ENCODE results near the gene CCDC167.

The CCDC167 gene

DNA sequence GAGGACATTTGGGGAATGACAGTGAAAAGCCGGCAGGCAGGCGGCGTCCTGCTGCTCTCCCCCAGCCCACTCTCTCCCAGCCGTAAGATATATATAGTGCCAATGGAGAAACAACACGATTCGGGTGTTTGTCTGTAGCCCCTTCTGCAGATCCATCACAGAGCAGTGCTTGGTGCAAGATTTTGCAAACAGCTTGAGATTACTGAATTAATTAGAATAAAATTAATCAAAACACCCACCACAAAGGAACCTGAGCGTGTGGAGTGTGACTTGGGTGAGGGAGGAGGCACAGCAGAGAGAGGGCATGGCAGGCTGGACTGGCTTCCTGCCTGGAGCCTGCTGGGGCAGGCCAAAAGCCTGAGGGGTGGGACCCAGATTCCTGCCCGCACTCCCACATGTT lies 28.8 kb upstream of the CCDC167 start:
- DNase-seq, result no peak

DNA sequence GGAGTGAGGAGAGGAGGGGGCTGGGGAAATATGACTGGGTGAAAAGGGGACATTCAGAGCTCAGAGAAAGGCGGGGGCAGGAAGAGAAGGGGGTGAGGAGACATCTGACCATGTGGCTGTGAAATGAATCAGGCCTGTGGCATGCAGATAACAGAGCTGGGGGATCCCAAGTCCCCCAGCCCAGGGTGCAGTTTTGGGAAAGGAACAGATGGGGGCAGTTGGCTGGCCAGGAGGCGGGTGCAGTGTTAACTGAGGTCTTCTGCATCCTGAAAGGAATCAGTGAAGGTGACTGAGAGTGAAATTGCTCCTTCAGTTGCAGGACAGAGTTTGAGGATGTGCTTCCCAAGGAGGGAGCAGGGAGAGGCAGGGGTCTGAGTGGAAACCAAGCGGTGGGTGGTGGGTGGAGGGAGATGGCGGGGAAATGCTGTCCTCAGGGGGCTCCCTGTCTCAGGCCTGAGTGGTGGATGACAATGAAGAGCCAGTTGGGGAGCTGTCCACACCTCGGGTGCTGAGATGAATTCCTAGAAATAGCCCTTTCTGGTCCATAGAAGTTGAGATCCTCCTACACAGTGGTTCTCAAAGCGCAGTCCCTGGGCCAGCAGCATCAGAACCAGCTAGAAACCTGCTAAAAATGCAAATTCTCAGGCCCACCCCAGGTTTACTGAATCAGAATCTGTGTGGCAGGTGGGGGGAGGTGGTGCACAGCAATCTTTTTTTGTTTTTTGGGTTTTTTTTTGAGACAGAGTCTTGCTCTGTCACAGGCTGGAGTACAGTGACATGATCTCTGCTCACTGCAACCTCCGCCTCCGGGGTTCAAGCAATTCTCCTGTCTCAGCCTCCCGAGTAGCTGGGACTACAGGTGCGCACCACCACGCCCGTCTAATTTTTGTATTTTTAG lies 26.0 kb upstream of the CCDC167 start:
- no peak for DNase-seq

DNA sequence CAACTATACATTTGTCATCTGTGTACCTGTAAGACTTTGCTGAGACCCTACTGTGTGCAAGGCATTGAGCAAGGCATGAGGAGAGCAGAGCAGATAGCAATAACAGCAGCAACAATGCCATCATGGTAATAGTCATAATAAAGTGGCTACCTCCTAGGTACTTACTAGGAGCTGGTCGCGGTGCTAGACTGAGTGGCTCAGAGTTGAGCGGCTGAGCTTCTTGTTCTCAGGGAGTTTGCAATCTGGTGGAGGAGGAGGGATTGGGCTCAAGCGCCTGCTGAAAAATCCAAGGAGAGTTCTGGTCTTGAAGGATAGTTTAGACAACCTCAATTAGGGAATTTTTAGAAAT lies 25.3 kb upstream of the CCDC167 start:
- DNase-seq, result no peak

DNA sequence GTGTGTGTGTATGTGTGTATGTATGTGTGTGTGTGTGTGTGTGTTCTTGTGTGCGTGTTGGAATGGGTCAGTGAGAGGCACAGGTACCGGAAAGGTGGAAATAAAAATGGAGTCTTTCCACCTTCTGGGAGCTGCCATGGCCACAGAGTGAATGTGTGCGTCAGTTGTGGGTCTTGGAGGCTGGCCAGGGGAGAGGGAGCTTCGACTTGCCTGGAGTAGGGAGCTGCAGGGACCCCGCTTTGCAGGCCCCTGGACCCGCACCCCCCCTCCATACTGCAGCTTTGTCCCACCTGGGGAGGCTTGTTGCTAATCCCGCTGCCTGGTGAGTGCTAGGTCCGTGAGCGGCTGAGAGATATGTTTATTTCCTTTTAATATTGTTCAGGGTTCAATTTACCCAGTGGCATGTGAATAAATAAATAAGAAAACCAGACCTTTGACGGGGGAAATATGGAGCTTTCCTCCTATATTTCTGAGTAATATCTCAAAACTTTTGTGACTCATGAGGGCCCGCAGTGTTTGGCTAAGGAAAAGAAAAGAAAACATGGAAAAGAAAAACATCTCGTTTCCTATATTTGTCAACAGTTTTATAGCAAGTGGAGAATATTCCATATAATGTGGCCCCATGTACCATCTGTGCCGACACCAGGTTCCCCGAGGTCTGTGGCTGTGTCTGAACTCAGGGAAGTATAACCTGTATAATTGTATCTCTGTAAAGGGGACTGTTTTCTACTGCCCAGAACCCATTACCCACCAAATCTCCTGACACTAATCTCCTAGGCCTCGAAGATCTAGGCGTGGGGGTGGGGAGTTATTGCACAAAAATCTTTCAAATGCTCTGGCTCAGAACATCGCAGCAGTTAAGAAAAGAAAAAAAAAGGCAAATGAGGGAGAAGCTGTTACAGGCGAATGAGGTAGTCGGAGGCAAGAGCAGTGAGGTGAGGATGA lies 24.6 kb upstream of the CCDC167 start:
- no peak for DNase-seq

DNA sequence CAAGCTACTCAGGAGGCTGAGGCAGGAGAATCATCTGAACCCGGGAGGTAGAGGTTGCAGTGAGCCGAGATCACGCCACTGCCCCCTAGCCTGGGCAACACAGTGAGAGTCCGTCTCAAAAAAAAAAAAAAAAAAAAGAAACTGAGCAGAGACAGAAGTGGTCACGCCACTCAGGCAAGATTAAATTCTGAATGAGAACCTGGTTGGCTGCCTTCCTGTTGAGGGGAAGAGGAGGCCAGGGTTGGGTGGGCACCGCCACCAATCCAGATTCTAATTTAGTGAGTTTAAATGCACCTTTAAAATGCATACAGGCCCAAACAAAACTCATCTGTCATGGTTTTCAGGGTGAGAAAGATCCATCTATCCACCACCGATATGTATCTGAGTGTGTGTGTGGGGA lies 23.7 kb upstream of the CCDC167 start:
- DNase-seq, result no peak

DNA sequence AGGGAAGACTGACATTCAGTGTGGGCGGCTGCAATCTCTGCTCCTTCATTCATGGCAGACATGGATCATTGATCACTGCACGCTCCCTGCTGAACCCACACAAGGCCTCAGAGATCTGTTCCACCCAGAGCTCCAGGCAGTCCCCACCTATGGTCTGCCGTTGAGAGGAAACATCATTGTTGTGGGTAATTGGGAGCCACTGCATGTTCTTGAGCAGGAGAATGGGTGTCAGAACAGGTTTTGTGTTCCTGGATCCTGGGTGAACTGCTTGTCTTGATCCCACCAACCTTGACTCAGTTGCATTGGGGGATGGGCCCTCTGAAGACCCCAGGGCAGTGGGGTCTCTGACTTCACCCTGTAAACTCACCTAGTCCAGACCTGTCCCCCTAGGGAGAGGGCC lies 23.1 kb upstream of the CCDC167 start:
- DNase-seq, result no peak

DNA sequence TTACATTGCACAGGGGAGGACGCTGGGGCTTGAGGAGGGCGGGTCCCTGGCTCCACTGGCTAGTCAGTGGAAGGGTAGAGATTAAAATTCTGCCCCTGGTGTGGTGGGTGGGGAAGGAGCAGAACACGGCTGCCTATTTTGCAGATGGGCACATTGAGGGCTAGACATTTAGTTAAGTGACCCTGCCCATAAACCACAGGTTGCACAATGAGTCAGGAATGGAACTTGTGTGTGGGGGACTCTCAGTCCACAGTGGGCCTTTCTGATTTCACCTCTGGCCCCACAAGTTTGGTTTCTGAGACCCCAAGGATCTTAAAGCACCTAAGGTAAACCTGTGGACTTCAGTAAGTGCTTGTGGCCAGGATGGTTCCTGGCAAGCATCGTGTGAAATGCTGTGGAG lies 22.0 kb upstream of the CCDC167 start:
- no peak for DNase-seq

DNA sequence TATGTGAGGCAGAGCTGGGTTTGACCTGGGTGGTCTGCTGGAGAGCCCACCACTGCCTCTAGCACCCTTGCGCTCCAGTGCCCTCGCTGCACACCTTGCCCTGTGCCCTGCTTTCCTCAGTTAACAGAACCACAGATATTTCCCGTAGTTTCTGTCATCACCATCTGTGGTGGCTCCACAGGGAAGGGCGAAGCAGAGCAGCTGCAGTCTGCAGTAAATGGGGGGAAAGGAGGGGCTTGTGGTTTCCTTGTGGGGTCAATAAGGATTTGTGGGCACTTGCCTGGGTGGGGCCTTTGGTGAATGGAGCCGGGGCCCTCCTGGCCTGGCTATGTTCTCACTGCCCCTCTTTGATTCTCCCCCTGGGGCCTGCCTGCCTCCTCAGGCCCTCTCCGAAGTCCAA lies 21.2 kb upstream of the CCDC167 start:
- DNase-seq, result no peak

DNA sequence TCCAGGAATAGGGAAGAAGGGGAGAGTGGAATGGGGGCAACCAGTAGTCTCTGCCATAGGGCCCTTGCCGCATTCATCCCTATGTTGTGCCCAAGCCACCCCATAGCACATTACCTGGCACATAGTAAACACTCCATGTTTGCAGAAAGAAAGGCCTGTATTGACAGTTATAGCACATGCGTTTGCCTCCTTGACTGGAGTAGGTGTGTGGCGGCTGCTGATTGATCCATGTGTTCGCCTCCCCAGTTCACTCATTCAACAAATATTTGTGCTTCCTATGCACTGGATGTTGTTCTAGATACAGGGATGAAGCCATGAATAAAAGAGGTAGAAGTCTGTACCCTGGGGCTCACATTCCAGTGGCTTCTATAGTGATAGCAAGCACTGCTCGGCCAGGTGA lies 19.8 kb upstream of the CCDC167 start:
- DNase-seq, result no peak

DNA sequence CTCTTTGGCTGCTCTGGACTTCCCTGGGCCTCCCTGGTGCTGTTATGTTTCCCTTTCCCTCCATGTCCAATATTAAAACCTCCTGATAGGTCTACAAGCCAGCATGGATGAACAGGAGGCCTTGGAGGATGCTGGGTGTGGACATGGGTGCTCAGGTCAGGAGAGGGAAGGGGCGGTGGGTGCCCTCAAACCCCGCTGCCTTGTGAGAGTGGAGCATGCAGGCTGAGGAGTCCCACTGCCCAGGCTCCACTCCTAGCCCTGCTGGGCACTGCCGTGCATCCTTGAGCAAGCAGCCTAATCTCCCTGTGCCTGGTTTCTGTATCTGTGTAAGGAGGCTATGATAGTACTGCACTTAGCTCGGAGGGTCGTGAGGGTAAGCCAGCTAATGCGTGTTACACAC lies 18.4 kb upstream of the CCDC167 start:
- no peak for DNase-seq

DNA sequence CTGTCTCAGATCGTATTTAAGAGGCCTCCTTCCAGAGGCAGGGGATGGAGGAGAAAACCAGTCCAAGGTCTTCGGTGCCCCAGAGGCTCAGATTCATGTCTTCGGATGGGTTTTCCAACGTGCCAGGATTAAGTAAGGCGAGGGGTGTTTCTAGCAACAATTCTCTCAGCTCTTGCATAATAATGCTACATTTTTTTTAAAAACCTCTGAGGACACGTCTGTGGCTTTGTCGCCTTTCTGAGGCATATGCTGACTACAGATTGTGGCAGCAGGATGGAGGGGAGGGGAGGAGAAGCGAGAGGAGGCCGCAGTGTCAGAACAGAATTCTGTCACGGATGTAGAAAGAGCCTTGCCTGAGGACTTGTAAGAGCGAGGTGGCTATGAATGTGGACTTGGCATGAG lies 17.7 kb upstream of the CCDC167 start:
- DNase-seq, result peak; percentile 49

DNA sequence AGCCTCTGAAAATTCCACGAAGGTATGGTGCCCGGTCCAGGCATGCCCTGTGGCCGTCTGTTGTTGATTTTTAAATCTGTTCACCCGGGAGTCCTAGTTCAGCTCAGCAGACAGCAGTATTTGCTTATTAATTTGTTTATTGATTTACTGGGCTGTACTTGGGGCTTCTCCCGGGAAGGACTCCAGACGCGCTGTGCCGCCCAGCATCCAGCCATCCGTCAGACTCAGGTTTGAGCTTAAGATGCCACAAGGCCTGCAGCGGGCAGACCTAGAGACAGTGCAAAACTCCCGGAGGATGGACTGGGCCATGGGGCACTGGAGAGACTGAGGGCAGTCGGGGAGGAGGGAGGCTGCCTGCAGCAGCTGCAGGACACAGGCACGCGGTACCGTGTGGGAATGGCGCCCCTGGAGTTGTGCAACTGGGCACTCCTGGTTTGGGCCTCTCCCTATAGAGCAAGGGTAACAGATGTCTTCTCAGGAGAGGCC lies 17.3 kb upstream of the CCDC167 start:
- DNase-seq, result no peak

DNA sequence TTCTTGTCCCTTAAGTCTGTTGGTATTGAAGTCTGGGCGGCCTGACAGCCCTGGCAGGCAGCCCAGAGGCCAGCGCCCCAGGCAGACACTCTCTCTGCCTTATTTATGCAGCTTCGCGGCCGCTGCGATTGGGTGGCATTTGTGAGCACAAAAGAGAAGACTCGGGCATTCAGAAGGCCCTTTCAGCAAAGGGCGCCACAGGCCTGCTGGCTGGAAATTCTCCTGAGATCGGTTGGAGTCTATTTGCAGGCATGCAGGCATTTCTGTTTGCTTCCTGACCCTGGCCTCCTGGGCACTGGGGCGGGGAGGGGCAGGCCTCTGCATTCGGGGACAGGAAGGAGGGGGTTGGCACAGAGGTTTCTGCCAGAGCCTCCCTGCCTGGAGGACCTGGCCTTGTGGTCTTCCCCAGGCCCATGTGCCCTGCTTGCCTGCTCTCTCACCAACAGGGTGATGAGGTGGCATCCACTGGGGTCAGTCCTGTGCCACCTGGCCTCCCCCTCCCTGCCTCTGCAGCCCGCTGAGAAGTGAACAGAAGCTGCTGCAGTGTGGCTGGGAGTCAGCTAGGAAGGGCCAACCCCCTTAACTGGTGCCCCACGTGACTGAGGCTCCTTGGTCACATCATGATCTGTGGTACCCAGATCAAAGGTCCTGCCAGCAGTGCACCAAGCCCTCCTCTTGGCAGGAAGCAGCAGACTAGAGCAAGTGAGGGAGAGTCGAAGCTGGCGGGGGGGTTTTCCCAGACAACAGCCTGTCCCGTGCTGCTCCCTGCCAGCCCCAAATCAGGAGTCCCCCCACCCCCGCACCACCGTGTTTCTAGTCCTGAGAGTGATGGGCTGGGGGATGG lies 16.6 kb upstream of the CCDC167 start:
- DNase-seq, result no peak

DNA sequence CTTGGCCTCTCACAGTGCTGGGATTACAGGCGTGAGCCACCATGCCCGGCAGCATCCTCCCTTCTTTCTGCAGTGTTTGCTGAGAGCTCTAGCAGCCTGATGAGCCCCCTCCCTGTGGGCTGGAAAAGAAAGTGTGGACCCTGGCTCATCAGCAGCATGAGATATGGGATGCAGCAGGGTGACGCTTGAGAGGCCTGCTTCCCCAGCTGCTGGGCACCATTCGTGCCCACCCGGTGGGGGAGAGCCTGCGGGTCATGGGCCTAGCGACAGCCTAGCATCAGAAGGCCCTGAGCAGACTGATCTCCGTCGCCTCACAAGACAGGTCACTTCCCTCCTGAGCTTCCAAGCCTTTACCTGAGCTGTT lies 16.0 kb upstream of the CCDC167 start:
- no peak for DNase-seq

DNA sequence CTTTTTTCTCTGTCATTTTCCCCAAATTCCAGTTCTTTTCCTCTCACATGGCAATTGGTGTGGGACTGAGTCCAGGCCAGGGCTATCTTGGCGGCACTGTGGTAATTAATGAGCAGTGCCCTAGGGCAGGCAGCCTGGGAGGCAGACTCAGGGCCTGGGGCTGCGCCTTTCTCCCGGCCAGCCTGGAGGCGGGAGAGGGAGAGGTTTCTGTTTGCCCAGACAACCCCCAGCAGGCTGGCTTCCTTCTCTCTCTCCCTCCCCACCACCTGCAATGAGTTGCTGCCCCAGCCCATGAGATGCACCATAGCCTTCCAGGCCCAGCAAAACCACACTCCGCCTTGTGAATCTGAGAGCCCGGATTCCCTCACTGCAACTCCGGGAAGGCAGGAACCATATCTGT lies 15.1 kb upstream of the CCDC167 start:
- DNase-seq, result no peak

DNA sequence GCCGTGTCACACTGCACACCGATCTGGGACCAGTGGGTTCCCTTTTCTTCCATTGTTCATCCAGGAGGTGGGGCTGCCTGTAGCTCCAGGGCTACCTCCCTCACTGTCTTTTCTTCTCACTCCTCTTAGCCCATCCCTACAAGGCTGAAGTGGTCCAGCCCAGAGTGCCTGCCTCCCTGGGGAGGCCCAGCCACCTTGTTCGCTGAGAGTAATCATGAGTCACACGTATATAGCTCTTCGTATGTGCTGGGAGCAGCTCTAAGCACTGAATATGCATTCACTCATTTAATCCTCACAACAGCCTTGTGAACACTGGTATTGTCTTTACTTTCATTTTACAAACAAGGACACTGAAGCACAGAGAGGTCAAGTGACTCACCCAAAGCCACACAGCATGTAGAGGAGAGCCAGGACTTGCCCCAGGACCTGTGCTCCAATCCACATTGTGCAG lies 14.7 kb upstream of the CCDC167 start:
- DNase-seq, result no peak

DNA sequence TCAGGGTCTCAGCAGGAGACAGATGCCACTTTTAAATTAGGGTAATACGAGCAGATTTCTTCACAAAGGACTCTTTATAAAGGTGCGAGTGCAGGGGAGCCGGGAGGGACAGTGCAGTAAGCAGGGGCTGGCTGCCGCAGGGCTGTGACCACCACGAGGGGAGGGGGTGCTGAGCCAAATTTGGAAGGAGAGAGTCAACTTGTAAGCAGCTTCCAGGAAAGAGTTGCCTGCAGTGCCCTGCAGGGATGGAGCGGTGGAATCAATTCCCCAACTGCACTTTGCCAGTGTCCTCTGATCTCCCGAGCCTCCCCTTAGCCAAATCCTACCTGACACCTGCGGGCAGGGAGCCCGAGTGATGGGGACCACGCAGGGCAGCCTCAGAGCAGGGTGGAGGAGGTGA lies 13.9 kb upstream of the CCDC167 start:
- no peak for DNase-seq

DNA sequence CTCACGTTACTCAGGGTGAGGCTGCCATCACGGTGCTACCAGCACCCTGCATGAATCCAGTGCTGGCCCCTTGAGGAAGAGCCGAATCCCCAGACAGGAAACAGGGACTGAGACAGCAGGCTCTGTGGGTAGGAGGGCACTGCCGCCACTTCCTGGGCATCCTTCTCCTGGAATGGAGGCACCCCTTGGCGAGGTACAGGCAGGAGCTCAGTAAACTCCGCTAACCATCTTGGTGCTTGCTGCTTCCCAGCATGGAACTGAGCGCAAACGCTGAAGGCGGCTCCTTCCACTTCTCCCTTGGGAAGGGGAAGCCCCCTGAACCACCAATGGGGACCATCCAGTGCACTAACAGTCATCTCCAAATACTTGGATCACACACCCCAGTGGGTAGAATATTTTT lies 13.5 kb upstream of the CCDC167 start:
- DNase-seq, result no peak

DNA sequence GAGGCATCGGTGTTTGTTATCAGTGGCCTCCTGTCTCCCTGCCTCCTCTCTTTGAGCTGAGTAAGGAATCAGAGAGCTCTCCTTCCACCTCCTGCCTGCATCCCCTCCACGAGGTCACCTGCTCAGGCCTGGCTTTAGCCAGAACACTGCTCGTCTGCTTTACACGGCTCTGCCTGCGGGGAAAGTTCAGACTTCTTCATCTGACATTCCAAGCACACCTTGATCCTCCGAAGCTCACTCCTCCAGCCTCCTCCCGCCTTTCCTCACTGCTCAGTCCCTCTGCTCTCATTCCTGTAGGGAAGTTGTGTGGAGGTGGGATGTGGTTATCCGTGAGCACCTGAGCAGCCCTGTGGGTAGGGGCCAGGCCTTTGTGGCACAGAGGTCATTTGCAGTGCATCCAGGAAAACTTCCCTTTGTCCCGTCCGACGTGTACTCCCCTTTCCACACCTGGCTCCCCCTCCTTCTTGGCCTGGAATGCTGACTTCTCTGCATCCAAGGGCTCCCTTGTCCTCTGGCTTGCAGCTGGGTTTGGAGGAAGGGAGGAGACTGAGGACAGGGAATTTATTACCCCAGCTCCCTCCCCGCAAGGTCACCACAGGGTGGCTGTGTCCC lies 12.8 kb upstream of the CCDC167 start:
- no peak for DNase-seq

DNA sequence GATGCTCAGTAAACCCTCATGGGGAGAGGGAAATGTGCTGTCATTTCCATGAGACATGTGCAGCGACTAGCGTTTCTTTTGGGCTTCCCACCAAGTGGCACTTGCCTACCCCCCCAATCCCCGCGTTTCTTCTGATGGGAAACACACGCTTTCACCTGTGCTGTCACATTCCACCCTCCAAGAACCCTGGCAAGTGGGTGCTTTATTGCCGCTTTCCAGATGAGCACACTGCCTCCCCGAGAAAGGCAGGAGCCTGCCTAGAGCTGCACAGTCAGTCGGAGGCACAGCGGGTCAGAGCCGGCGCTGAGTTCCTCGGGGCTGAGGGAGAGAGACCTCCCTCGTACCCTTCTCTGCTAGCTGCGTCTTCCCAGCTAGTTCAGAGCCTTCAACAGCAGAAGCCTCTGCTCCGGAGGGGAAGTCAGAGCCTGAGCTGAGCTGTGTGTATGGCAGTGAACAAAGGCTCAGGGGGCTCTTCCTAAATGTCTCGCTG lies 12.3 kb upstream of the CCDC167 start:
- DNase-seq, result no peak

DNA sequence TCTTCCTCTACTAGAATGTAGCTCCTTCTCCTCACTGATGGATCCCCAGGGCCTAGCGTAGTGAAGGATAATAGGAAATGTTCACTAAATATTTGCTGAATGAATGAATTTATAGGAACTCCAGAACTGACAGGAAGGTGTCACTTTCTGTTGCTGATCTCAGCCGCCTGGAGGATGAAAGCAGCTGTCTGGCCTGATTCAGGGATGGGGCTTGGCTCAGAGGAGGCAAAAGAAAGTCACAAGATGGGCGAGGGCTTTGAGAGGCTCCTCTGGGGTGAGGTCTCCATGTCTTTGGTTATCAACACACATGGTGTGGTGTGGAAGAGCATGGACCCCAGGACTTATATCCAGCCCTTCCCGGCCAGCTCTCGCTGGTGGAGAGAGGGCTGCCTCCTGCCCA lies 11.5 kb upstream of the CCDC167 start:
- DNase-seq, result no peak

DNA sequence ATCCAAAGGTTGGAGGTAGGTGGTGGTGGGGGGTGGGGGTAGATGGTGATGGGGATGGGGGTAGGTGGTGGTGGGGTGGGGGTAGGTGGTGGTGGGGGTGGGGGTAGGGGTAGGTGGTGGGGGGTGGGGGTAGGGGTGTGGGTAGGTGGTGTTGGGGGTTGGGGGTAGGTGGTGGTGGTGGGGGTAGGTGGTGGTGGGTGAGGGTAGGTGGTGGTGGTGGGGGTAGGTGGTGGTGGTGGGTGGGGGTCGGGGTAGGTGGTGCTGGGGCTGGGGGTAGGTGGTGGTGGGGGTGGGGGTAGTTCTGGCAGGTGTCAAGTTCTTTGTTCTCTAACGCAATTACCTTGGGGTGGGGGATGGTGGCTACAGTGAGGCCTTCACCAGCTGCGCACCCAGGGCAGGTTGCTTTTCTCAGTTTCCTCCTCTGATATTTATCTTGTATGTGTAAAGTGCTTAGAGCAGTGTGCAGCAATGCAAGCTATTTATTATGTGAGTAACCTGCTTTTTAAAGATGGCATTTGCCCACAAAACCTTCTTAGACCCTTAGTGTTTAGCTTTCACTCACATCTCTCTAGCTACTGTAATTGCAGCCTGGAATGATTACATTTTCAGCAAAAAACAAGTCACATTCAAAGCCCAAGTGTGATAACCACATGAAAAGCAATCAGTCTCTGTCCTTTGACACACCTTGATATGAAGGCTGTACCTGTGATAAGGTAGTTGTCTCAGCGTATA lies 8.2 kb upstream of the CCDC167 start:
- DNase-seq, result no peak

Data from GF-D8 (cell line).